Stimulated activated CD4-positive, alpha-beta T cell treated with anti-CD3 and anti-CD28 coated beads, Interleukin-4, amount 100 ng/mL, for 48 hours (primary cell): ENCODE results near the gene VPS35L.

Experiments used
- DNase-seq, 2 donors: peaks; one replicate each; pipeline ENCODE4 v3.0.0-alpha.2; 2020; ENCODE audit warnings: low read depth in 2 of 2

VPS35L gene

GRCh38 chr16:19694989-19695388 is 139.5 kb downstream of the VPS35L start:
- DNase-seq = no peak

GRCh38 chr16:19696328-19696727 is 140.8 kb downstream of the VPS35L start:
- DNase-seq = no peak

GRCh38 chr16:19696961-19697360 is 141.5 kb downstream of the VPS35L start:
- no peak for DNase-seq

GRCh38 chr16:19697756-19698318 is 142.3 kb downstream of the VPS35L start:
- no peak for DNase-seq

GRCh38 chr16:19698480-19699465 is 143.3 kb downstream of the VPS35L start:
- DNase-seq = peak in 1 of 2 donors; percentile 11

- DNase-seq = no peak
These were observed 144.0 kb downstream of the VPS35L start for GRCh38 chr16:19699472-19699871.

GRCh38 chr16:19700319-19700781 is 144.8 kb downstream of the VPS35L start:
- DNase-seq = no peak

GRCh38 chr16:19701091-19701490 is 145.6 kb downstream of the VPS35L start:
- DNase-seq = no peak

GRCh38 chr16:19703172-19703889 is 147.8 kb downstream of the VPS35L start:
- no peak for DNase-seq

- no peak for DNase-seq
These were observed 149.0 kb downstream of the VPS35L start for GRCh38 chr16:19704321-19705145.

GRCh38 chr16:19705146-19705501 is 149.6 kb downstream of the VPS35L start:
- no peak for DNase-seq

- DNase-seq = no peak
These were observed 150.3 kb downstream of the VPS35L start for GRCh38 chr16:19705843-19706242.

GRCh38 chr16:19706846-19707245 is 151.3 kb downstream of the VPS35L start:
- DNase-seq = no peak

GRCh38 chr16:19707569-19708295 is 152.2 kb downstream of the VPS35L start:
- DNase-seq = no peak

GRCh38 chr16:19708296-19709205 is 153.0 kb downstream of the VPS35L start:
- DNase-seq = no peak

GRCh38 chr16:19709381-19710136 is 154.1 kb downstream of the VPS35L start:
- DNase-seq = no peak

- DNase-seq = no peak
These were observed 154.8 kb downstream of the VPS35L start for GRCh38 chr16:19710191-19710908.

GRCh38 chr16:19710991-19711545 is 155.6 kb downstream of the VPS35L start:
- no peak for DNase-seq
